Heart left ventricle (tissue), 13 donors: ENCODE results near the gene NFIA.

Experiments used
- POLR2A ChIP-seq, 2 donors: fragments of 450-650 bp; IDR thresholded peaks; one replicate each; pipeline ENCODE4 v1.6.1; 2017; ENCODE audit warnings: antibody characterized with exemption in 2 of 2, mild to moderate bottlenecking in 2 of 2, moderate library complexity in 2 of 2
- TF ChIP-seq, protein P1 (sequence below), 12 donors: fragments of 200-600 bp; sonication (generic) in 4 of 12; IDR thresholded peaks; one replicate each; pipeline versions ENCODE4 v1.5.0 to v1.8.0; 2018 to 2022; ENCODE audit warnings: antibody characterized with exemption in 12 of 12, mild to moderate bottlenecking in 5 of 12
- donor health status: ischemic (EF 13 %, LVEDD 7.1; RV severe dilation, severe dysfunction).
- donor health status: DM: no; HTN: yes; CAD: no.
- donor health status: DM: no; HTN: no; CAD: no.
- donor health status: ischemic (EF 25% LVEDD 6.9; RV normal size, moderate dysfunction).
- donor health status: ischemic (EF 25% LVEDD 5.7; RV mildly dilated, moderate dysfunction).
- donor health status: ischemic (EF 35%, LVEDD 5.7; RV mildly dilated, moderate dysfunction).
- donor health status: nonischemic (EF 11% LVEDD 7.7; RV severe dilation, severe dysfunction).
- donor health status: DM: yes; HTN: yes; CAD: no.
- donor health status: PGD.
- donor health status: ischemic (EF 29% LVEDD 5.4; RV normal size, mild dysfunction).
- donor health status: nonischemic (EF 23%, LVEDD 6.1; RV moderate dilation, normal function).

DNA sequence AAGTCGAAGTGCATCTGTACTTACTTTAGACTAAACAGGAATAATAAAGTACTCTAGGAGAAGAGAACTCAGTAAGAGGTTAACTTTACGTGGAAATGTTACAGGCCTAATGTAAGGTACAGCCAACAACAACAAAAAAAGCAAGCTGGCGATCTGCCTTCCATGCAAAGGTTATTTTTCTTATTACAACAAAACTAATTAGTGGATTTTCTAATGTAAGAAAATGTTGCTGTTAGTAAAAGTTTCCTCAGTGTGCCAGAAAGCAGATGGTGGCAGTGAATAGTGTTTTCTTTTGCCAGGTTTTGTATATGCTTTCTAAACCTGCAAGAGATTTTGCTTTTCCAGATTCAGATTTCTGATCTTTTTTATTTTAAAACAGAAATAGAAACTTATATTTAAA, 179.2 kb downstream of the NFIA start:
- TF ChIP-seq, protein P1, sequence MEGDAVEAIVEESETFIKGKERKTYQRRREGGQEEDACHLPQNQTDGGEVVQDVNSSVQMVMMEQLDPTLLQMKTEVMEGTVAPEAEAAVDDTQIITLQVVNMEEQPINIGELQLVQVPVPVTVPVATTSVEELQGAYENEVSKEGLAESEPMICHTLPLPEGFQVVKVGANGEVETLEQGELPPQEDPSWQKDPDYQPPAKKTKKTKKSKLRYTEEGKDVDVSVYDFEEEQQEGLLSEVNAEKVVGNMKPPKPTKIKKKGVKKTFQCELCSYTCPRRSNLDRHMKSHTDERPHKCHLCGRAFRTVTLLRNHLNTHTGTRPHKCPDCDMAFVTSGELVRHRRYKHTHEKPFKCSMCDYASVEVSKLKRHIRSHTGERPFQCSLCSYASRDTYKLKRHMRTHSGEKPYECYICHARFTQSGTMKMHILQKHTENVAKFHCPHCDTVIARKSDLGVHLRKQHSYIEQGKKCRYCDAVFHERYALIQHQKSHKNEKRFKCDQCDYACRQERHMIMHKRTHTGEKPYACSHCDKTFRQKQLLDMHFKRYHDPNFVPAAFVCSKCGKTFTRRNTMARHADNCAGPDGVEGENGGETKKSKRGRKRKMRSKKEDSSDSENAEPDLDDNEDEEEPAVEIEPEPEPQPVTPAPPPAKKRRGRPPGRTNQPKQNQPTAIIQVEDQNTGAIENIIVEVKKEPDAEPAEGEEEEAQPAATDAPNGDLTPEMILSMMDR (IDR thresholded peaks at IDR 0.05) = no peak
- no peak for TF ChIP-seq POLR2A (IDR thresholded peaks at IDR 0.05)
